Esophagus squamous epithelium (tissue), 4 donors: Measurements from ENCODE around the gene ZDHHC20.
"Not testable (repeated sequence)": the region's sequence is repeated elsewhere in the genome, so short reads cannot be mapped to it uniquely, and the experiment has no call there.

Experiments used
- CTCF ChIP-seq, 6 experiments: fragments of 450-650 bp in 4 of 6; fragments of 200-600 bp in 2 of 6; sonication (generic) in 2 of 6; IDR thresholded peaks; one replicate each; pipeline ENCODE4 v1.5.1; 2016 to 2019; ENCODE audit warnings: antibody characterized with exemption in 6 of 6, mild to moderate bottlenecking in 4 of 6, moderate library complexity in 4 of 6
- POLR2A ChIP-seq, 4 donors: fragments of 450-650 bp; IDR thresholded peaks; one replicate each; pipeline ENCODE4 v1.6.1; 2017; ENCODE audit warnings: antibody characterized with exemption in 4 of 4, mild to moderate bottlenecking in 4 of 4, moderate library complexity in 3 of 4

- not testable (repeated sequence) for TF ChIP-seq CTCF, POLR2A (IDR thresholded peaks at IDR 0.05)
Measured at GRCh38 chr13:21410453-21410852, 48.6 kb downstream of the ZDHHC20 start.
